Transverse colon (tissue), 4 donors: ENCODE data around the gene ATP6AP1.

ENCODE experiments used
- CTCF ChIP-seq, 5 experiments: fragments of 200-600 bp in 3 of 5; fragments of 450-650 bp in 2 of 5; sonication (generic) in 3 of 5; IDR thresholded peaks; 1 replicate in 2 of 5; 2 replicates in 3 of 5; pipeline ENCODE4 v1.5.1; 2016 to 2017; ENCODE audit warnings: antibody characterized with exemption in 5 of 5, inconsistent platforms in 3 of 5, mild to moderate bottlenecking in 2 of 5, moderate library complexity in 1 of 5
- POLR2AphosphoS5 ChIP-seq, 3 donors: sonication (generic); formaldehyde crosslinking; IDR thresholded peaks; one replicate each; pipeline ENCODE4 v1.6.1; 2016; ENCODE audit warnings: antibody characterized with exemption in 3 of 3

DNA sequence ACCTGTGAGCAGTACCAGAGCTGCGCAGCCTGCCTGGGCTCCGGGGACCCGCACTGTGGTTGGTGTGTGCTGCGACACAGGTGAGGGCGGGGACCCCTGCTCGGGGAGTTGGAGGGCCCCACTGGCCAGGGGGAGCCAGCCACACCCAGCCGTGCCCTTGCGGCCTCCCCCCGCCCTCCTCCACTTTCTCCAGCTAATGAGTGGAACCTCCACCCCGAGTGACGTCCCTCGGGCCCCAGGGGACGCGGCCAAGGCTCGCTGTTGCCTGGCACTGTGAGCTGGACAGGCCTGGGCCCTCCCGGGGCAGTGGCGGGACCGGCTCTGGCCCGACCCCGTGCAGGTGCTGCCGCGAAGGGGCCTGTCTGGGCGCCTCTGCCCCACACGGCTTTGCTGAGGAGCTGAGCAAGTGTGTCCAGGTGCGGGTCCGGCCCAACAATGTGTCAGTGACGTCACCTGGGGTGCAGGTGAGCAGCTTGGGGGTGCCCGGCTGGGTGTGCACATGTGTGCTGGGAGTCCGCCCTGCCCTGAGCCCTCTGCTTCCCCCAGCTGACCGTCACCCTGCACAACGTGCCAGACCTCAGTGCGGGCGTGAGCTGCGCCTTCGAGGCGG is 35.2 kb downstream of the ATP6AP1 start:
- no peak for TF ChIP-seq POLR2AphosphoS5 (IDR thresholded peaks at IDR 0.05)
- TF ChIP-seq CTCF (IDR thresholded peaks at IDR 0.05), result no peak
